GM19468 (cell line): ENCODE data around the gene RABAC1.
A peak's percentile ranks its signal among the peaks of the same experiment; 100 is the strongest.
"Not testable (repeated sequence)": the region's sequence is repeated elsewhere in the genome, so short reads cannot be mapped to it uniquely, and the experiment has no call there.

Experiments used
- ATAC-seq: cut with Tn5 transposase; IDR thresholded peaks from one replicate; pipeline ENCODE4 v1.9.1; 2021; ENCODE audit warnings: mild to moderate bottlenecking, moderate library complexity, moderate number of reproducible peaks; ENCODE audit not compliant: unreplicated experiment; ENCODE audit errors: extremely low read depth

The RABAC1 gene

GRCh38 chr19:41955521-41955920 is 3.6 kb downstream of the RABAC1 start:
- no peak for ATAC-seq

- ATAC-seq: no peak
Observed at GRCh38 chr19:41951686-41952172, 7.4 kb downstream of the RABAC1 start.

GRCh38 chr19:41947091-41947490 is 12.0 kb downstream of the RABAC1 start:
- ATAC-seq: no peak

GRCh38 chr19:41945135-41945766 is 13.9 kb downstream of the RABAC1 start:
- peak; percentile 59 for ATAC-seq

GRCh38 chr19:41944336-41944735 is 14.8 kb downstream of the RABAC1 start:
- ATAC-seq: no peak

GRCh38 chr19:41941410-41942202 is 17.5 kb downstream of the RABAC1 start:
- ATAC-seq: no peak

- ATAC-seq: no peak
Observed at GRCh38 chr19:41940731-41941409, 18.3 kb downstream of the RABAC1 start.

GRCh38 chr19:41939861-41940730 is 19.0 kb downstream of the RABAC1 start:
- no peak for ATAC-seq

GRCh38 chr19:41939209-41939608 is 19.9 kb downstream of the RABAC1 start:
- ATAC-seq: not testable (repeated sequence)

- no peak for ATAC-seq
Observed at GRCh38 chr19:41937525-41938468, 21.3 kb downstream of the RABAC1 start.

GRCh38 chr19:41936961-41937360 is 22.2 kb downstream of the RABAC1 start:
- ATAC-seq: no peak

GRCh38 chr19:41936416-41936850 is 22.7 kb downstream of the RABAC1 start:
- ATAC-seq: no peak

- no peak for ATAC-seq
Observed at GRCh38 chr19:41935760-41936415, 23.2 kb downstream of the RABAC1 start.

GRCh38 chr19:41934849-41935374 is 24.2 kb downstream of the RABAC1 start:
- no peak for ATAC-seq

GRCh38 chr19:41933693-41934426 is 25.3 kb downstream of the RABAC1 start:
- no peak for ATAC-seq

- no peak for ATAC-seq
Observed at GRCh38 chr19:41932720-41933332, 26.3 kb downstream of the RABAC1 start.

- no peak for ATAC-seq
Observed at GRCh38 chr19:41932259-41932719, 26.8 kb downstream of the RABAC1 start.
